Cortex of kidney (tissue), 1 donor: ENCODE measurements around the gene SMIM17.
"Not testable (repeated sequence)": the region's sequence is repeated elsewhere in the genome, so short reads cannot be mapped to it uniquely, and the experiment has no call there.

ENCODE experiments used
- DNase-seq: peaks from one replicate; lab custom pipeline; 2025; lab: John Stamatoyannopoulos, UW

SMIM17 gene

DNA sequence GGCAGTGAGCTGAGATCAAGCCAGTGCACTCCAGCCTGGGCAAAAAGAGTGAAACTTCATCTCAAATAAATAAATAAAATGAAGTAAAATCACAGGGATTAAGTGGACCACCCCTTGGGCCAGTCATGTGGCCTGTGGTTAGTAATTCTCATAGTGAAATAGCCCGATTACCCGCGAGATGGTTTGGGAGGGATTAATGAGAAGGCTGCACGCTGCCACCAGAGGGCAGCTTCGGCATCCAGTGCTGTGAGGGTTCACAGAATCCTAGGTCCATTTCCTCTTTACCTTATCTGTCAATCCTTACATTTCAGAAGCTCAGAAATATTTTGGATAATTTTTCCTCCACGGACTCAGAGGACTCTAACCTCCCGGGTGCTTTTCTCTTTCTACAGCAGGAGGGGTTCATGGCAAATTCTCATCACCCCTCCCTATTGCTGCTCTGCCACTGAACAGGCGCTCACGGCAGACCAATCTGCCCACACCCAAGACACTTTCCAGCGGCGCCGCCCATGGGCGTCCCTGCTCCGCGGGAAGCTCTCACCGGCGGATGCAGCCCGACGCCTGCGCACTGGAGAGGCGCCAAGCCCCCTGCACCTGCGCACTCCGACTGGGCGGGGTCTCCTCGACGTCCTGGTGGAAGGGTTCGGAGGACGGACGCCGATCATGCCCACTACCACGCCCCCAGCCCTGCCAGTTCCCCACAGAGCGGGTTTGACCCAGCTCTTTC is 17.6 kb downstream of the SMIM17 start:
- no peak for DNase-seq

DNA sequence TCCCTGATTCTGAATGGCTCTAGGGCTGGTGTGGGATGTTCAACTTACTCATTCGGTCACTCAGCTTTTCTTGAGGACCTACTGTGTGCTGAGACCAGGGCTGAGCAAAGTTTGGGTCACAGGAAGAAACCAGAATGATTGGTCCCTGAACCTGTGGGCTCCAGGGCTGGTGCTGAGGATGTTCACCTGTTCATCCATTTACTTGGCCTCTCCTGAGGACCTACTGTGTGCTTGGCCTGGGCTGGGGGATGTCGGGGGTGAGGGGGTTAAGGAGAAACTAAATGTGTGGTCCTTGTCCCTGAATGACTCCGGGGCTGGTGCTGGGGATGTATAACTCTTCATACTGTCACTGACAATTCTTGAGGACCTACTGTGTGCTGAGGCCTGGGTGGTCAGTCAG is 18.3 kb downstream of the SMIM17 start:
- DNase-seq: no peak

DNA sequence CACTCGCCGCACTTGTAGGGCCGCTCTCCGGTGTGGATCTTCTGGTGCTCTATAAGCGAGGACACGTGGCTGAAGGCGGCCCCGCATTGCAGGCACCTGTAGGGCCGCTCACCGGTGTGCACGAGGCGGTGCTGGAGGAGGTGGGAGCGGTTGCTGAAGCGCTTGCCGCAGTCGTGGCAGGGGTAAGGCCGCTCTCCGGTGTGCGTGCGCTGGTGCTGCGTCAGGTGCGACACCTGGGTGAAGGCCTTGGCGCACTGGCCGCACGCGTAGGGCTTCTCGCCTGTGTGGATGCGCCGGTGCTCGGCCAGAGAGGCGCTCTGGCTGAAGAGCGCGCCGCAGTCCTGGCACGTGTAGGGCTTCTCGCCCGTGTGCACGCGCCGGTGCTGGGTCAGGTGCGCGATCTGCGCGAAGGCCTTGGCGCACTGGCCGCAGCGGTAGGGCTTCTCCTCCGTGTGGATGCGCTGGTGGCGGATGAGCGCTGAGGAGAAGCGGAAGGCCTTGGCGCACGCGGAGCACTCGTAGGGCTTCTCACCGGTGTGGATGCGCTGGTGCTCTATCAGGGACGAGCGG is 21.1 kb downstream of the SMIM17 start:
- DNase-seq: no peak

DNA sequence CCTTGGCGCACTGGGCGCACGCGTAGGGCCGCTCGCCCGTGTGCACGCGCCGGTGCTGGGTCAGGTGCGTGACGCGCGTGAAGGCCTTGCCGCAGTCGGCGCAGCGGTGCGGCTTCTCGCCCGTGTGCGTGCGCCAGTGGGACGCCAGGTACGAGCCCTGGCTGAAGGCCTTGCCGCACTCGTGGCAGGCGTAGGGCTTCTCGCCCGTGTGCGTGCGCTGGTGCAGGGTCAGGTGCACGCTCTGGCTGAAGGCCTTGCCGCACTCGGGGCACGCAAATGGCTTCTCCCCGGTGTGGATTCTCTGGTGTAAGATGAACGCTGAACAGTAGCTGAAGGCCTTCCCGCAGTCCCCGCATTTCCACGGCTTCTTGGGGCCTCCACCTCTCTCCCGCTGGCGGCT is 21.6 kb downstream of the SMIM17 start:
- DNase-seq: no peak

DNA sequence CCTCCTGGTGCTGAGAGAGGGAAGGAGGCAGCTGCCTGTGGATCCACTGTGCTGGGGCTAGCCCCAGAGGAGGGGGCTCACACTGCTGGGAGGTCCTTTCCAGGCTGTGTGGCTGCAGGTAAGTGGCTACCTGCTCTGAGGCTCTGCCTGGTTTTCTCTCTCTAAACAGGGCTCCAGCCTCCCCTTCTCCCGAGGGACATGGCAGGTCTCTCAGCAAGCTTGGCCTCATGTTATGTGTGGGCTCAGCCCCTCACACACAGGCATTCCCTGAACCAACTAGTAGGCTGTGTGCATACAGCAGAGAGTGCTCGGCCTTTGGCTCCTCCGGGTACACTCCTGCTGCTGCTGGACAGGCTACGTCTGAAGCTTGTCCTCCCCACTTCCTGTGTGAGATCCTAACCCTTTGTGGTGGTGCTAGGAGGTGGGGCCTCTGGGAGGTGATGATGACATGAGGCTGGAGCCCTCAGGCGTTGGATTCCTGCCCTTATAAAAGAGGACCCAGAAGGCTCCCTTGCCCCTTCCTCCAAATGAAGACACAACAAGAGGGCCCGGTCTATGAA is 24.4 kb downstream of the SMIM17 start:
- DNase-seq: no peak

DNA sequence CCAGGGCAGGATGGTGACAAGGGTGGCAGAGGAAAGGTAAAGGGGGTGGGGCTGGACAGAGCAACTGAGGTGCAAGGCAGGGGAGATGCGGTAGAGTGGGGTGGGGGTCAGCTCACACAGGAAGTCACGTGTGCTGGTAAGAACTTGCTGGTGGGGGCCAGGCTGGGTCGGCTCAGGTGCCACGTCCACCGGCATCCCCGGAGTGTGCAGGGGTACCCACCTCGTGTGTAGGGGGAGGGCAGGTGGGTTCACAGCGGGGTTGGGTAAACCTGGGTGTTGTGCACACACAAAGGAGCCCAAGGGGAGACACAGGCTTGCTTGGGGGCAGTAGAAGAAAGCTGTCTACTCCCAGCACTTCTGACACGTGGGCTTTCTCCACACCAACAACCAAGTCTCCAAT is 25.7 kb downstream of the SMIM17 start:
- no peak for DNase-seq

DNA sequence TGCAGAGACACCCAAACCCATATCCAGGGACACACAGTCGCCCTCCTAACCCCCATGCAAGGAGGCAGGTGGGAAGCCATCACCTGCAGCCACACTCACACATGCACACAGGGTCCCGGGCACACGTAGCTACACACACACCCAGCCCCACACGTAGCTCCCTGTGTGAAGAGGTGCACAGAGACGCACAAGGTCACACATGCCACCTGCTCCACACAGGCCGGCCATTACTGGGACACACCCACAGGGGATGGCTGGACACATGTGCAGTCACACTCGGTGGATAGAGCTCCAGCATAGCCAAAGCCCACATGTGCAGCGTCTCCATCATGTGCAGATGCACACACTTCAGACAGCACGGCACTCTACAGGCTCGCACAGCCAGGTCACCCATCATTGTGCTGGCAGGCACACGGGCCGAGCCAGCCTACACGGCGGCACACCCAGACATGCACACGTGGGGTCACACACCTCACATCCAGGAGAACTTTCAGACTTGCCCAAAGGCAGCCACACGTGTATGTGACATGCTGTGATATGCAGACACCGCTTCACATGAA is 27.5 kb downstream of the SMIM17 start:
- DNase-seq: no peak

DNA sequence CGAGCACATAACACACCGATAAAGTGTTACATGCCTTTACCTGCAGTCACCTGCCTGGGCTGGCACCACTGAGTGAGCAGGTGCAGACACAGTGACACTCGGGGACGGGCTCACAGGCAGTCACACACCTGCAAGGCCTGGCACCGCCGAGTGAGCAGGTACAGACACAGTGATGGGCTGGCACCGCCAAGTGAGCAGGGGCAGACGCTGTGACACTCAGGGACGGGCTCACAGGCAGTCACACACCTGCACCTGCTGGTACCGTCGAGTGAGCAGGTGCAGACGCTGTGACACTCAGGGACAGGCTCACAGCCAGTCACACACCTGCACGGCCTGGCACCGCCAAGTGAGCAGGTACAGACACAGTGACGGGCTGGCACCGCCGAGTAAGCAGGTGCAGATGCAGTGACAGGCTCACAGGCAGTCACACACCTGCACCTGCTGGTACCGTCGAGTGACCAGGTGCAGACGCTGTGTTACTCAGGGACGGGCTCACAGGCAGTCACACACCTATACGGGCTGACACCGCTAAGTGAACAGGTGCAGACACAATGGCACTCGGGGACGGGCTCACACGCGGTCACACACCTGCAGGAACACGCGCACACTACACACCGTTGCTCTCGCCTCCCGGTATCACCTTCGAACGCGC is 28.1 kb downstream of the SMIM17 start:
- no peak for DNase-seq

DNA sequence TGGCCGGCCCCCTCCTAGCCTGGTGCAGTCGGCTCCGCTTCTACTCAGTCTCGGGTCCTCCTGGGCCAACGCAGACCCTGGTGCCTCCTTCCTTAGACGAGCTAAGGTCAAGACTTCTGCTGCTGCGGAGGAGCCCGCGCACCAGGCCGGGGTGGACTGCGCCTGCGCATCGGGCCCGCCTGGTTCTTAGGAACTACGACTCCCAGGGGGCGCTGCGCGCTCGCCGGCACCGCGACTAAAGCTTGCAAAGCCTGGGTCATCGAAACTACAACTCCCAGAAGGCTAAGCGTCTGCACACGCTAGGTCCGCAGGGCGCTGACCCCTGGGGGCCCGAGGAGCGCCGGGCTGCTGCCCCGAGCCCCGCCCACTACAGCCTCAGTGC is 28.6 kb downstream of the SMIM17 start, which contains the start of gene ZNF835:
Gene ZNF835 (minus strand): TSS at position 145 of the 382 bp plus-strand sequence. CDS start 6,559 bp downstream, outside the sequence.
- DNase-seq: no peak

DNA sequence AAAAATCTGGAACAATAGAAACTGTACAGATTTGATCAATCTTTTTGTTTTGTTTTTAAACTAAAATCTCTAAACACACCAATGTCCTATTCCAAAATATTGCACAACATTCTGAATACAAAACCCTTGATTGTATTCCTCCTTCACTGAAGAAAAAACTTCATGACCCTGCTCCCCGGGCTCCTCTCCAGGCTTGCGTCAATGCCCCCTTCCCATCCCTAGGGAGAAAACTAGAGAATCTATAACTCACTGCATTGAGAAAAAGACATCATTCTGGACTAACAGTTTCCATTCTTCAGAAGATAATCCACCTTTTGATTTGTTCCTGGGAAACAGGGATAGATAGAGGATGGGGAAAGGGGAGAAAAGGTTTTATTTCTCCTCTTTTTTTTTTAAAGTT is 29.7 kb downstream of the SMIM17 start:
- DNase-seq: not testable (repeated sequence)

DNA sequence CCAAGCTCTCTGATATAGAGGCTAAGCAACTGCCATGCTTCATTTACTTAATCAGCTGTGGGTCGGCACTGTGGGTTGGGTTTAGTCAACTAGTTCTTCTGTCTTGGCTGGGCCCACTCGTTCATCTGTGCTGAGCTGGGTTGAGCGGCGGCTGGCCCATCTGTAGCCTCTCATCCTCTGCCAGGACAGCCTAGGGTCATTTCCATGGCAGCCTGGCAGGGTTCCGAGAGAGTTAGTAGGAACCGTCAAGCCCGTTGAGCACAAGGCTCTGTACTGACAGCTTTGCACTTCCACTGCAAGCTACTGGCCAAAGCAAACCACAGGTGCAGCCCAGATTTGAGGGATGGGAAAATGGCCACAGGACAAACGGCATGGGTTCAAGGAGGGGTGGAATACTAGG is 35.2 kb downstream of the SMIM17 start:
- no peak for DNase-seq

DNA sequence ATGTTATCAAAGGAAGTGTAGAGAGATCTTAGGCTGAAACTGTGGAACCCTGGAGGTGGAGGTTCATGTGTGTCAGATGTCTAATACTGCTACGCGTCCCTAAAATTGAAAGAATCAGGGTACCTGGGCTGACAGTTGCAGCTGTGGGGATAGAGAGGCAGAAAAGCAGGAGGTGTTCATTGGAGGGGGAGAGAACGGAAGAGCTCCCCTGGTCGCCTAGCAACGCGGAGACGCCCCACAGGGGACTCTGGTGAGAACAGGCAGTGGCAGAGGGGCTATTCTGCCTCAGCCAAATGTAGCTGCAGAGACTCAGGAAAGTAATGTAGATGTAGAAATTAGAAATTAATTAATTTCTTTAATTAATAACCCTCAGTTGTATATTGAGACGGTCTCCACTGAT is 38.7 kb downstream of the SMIM17 start:
- DNase-seq: no peak

DNA sequence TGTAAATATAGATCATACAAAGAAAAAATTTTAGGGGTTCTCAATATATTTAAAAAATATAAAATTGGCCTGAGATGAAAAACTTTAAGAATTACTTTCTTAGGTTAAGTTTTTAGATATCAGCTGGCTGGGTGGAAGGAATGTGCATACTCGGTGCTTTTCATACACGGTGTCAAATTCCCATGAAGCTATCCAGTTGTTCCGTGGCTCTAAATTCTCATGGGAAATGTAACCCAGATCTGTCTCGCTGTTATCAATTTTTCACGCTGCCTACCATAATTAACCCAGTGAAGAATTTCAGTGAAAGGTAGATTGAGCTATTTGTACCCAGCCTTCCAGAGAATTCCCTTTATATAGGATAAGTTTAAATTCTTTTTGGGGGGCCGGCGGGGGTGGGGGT is 40.2 kb downstream of the SMIM17 start:
- no peak for DNase-seq

DNA sequence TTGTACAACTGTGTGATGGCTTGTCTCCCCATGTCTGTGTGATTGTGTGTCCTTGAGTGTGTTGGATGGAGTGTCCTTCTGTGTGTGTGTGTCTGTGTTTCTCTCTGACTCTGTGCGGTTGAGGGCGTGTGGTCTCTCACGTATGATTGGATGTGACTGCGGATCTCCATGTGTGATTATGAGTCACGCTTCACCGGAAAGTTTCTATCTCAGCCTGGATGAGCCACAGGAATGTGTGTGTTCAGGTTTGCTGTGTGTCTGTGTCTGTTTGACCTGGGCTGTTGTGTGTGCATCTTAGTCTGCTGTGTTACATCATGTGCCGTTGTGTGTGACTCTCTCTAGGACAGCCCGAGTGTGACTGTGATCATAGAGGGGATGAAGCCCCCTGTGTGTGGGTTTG is 44.1 kb downstream of the SMIM17 start:
- no peak for DNase-seq

DNA sequence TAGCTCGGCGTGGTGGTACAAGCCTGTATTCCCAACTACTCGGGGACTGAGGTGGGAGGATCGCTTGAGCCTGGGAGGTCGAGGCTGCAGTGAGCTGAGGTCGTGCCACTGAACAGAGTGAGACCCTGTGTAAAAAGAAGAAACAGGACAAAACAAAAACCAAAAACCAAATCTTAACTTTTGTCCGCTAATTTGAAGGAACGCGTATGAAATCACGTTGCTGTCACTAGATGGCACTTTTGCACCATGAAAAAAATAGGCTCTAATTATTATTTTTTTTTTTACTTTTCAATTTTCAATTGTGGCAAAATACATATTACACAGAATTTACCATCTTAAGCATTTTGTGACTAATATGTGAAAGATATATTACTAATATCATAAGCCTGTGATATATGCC is 46.2 kb downstream of the SMIM17 start:
- no peak for DNase-seq

DNA sequence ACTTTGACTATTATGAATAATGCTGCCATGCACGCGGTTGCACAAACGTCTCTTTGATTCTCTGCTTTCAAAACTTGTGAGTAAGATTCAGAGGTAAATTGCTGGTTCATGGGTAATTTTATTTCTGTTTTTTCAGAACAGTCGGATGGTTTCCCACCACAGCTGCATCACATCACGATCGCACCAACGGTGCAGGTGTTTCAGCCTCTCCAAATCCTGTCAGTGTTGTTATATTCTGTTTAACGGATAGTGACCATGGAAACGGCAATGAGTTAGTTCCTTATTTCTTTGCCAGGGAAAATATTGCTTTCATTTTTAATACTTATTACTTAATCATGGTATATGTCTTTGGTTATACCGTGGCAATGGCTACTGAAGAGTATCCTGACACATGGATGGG is 47.7 kb downstream of the SMIM17 start:
- no peak for DNase-seq

DNA sequence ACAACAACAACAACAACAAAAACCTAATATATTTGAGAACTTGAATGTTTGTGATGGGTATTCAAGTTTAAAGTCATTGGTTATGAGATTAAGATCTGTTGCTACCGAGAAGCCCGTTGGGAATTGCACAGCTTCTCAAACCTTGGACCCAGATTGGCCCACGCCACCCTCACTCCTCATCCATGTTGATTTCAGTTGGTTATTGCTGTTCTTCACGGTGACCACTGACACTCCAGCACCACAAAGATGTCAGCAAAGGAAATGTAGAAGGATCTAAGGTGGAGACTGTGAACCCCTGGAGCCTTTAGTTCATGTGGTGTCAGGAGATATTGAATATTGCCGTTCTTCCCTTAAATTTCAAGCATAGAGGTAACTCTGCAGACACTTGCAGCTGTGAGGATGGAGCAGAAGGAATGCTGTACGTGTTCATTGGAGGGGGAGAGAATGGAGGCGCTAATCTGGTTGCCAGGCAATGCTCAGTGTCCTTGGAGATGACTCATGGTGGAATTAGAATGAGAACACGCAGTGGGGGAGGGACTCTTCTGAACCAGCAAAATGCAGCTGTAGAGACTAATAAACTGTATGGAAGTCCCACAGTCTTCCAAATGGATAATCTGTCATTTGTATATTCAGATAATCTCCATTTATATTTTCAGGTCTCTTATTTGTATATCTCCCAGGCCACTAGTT is 49.4 kb downstream of the SMIM17 start:
- no peak for DNase-seq

DNA sequence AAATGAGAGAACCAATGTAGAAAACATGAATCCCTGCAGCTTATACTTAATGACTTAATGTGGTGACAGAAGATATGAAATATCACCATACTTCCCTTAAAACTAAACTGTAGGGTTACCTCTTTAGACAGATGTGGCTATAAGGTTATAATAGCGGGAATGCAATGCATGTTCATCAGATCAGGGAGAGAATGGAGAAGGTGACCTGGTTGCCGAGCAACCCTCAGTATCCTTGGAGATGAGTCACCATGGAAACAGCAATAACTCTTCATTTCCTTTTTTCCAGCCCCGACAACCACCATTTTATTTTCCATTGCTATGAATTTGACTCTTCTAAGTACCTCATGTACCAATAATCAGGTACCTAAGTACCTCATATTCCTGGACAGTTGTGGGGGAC is 56.6 kb downstream of the SMIM17 start:
- DNase-seq: no peak

DNA sequence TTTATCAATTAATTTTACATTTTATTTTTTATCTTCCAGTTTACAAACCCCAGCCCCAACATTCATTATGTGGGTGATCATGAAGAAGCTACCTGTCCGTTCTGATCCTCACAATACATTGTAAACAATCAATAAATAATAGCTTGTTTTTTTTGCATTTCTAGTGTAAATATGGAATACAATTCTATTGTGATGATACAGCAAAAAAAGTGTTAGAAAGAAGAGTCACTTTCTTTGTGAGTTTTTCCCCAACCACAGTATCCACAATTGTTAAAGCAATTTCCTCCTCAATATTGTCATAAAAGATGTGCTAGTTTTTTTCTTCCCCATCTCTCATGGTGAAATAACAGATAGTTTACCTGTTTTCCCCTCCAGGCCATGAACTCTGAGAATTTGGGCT is 58.9 kb downstream of the SMIM17 start:
- no peak for DNase-seq

DNA sequence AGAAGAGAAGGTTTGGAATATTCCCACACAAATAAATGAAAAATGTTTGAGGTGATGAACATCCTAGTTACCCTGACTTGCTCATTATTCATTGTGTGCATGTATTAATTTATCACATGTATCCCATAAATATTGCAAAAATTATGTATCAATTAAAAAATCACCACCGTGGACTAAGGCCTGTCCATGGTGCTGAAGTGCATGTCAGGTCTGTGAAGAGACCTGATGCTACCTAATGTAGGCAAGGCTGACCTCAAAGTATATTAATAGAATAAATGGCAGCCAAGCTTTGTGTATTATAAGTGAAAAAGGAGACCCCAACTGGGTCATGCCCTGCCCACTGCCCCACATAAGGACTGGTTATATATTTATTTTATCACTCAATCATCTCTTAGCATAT is 63.0 kb downstream of the SMIM17 start:
- no peak for DNase-seq
